NAMALWA (cell line): ENCODE results near the gene ACTR1B.
"Not testable (repeated sequence)": the region's sequence is repeated elsewhere in the genome, so short reads cannot be mapped to it uniquely, and the experiment has no call there.

Experiments
- DNase-seq: peaks from one replicate; pipeline ENCODE4 v3.0.0-alpha.2; 2015; ENCODE audit warnings: low spot score

ACTR1B gene

DNA sequence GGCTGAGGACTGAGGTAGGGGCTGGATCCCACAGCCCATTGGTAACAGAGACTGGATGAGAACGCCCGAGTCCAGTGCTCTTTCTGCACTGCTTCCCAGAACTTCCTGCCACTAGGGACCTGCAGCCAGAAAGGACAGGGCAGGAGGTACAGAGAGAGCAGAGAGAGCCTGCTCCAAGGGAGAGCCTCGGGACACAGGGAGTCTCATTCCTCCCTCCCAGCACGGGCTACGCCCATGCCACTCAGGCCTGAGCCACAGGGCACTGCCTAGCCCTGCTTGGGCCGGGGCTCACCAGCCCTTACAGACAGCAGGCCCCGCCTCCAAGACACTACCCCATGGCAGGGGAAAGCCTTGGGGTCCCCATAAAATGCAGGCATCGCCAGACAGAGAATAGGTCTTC, 48.1 kb downstream of the ACTR1B start:
- not testable (repeated sequence) for DNase-seq

DNA sequence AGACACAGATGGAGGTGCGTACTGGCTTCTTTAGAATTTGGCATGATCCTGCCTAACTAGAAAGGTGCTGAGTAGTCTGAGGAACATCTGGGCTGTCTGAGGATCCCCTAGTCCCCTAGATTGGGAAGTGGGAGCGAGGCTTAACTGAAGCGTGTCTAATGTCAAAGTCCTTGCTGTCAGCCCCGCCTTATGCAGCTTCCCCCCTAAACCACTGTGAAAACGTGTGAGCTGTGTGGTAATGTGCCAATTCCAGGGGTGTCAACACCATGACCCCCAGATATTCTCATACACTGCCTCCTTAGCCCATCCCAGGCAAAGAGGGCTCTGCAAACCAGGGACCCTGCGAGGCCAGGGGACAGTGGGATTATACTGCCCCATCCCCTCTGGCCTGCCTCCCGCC, 51.9 kb downstream of the ACTR1B start:
- not testable (repeated sequence) for DNase-seq

DNA sequence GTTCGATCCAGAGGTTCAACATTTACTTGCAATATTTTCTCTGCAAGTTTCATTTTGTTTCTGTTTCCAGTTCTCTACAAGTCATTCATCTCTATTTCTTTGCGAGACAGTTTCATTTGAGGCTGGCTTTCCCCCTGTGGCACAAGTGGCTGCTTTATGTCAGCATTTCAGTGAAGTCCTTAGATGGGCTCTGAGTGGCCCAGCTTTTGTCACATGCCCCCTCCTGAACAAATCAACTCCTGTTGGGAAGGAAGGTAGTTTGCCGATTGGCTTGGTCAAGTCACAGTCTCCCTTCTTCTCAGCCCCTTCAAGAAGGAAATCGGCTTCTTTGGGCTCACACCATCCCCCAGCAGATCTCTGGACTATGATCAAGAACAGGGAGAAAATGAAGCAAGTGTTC, 55.1 kb downstream of the ACTR1B start:
- not testable (repeated sequence) for DNase-seq
